ENCODE data around the gene PRPF6.

GRCh38 chr20:63963784-63964301 lies 17.1 kb upstream of the PRPF6 start:
- TF ChIP-seq CTCF (IDR thresholded peaks at IDR 0.05; ENCODE audit: insufficient read depth, low read depth, low read length) (no peak), EZH2 (IDR thresholded peaks at IDR 0.05; ENCODE audit: insufficient read depth, low read length) (no peak)
